ENCODE results near the gene ADCY6.
A peak's percentile ranks its signal among the peaks of the same experiment; 100 is the strongest.

ADCY6 gene

GRCh38 chr12:48824112-48824511 is 35.2 kb upstream of the ADCY6 start:
- Histone ChIP-seq H3K27me3 (ENCODE audit: control insufficient read depth, insufficient read depth, low read length) (no peaks in the 10 kb centered on the region), H3K36me3 (ENCODE audit: insufficient read depth, low read length) (peaks cover 52% of the 10 kb centered on the region), H3K4me1 (ENCODE audit: control insufficient read depth, insufficient read depth, low read length) (no peaks in the 10 kb centered on the region), H3K4me3 (ENCODE audit: low read length) (no peak overlapping the region), H3K9me3 (replicated peaks; ENCODE audit: low read length) (no peaks in the 10 kb centered on the region), H3K9ac (ENCODE audit: low read depth, low read length) (no peak overlapping the region), H3K4me2 (ENCODE audit: low read length) (no peak overlapping the region)

GRCh38 chr12:48823281-48823680 is 34.4 kb upstream of the ADCY6 start:
- Histone ChIP-seq H3K4me2 (ENCODE audit: low read length) (no peak overlapping the region), H3K9ac (ENCODE audit: low read depth, low read length) (no peak overlapping the region), H3K4me3 (ENCODE audit: low read length) (no peak overlapping the region), H3K27me3 (ENCODE audit: control insufficient read depth, insufficient read depth, low read length) (no peaks in the 10 kb centered on the region), H3K4me1 (ENCODE audit: control insufficient read depth, insufficient read depth, low read length) (no peaks in the 10 kb centered on the region), H3K9me3 (replicated peaks; ENCODE audit: low read length) (no peaks in the 10 kb centered on the region), H3K36me3 (ENCODE audit: insufficient read depth, low read length) (peaks cover 43% of the 10 kb centered on the region)

- Histone ChIP-seq H3K4me2 (ENCODE audit: low read length) (no peak overlapping the region), H3K27me3 (ENCODE audit: control insufficient read depth, insufficient read depth, low read length) (no peaks in the 10 kb centered on the region), H3K9me3 (replicated peaks; ENCODE audit: low read length) (no peaks in the 10 kb centered on the region), H3K9ac (ENCODE audit: low read depth, low read length) (no peak overlapping the region), H3K4me3 (ENCODE audit: low read length) (no peak overlapping the region), H3K36me3 (ENCODE audit: insufficient read depth, low read length) (peaks cover 38% of the 10 kb centered on the region), H3K4me1 (ENCODE audit: control insufficient read depth, insufficient read depth, low read length) (peaks cover 5% of the 10 kb centered on the region)
Observed at GRCh38 chr12:48822711-48823110, 33.8 kb upstream of the ADCY6 start.

- H3K4me3 ChIP-seq (ENCODE audit: low read length): no peak overlapping the region
- H3K4me2 ChIP-seq (ENCODE audit: low read length): no peak overlapping the region
Observed at GRCh38 chr12:48822139-48822538, 33.2 kb upstream of the ADCY6 start.

GRCh38 chr12:48819986-48820725 is 31.3 kb upstream of the ADCY6 start:
- Histone ChIP-seq H3K4me3 (ENCODE audit: low read length) (no peak overlapping the region), H3K9ac (ENCODE audit: low read depth, low read length) (no peak overlapping the region), H3K36me3 (ENCODE audit: insufficient read depth, low read length) (peaks cover 19% of the 10 kb centered on the region), H3K27me3 (ENCODE audit: control insufficient read depth, insufficient read depth, low read length) (no peaks in the 10 kb centered on the region), H3K4me2 (ENCODE audit: low read length) (no peak overlapping the region), H3K4me1 (ENCODE audit: control insufficient read depth, insufficient read depth, low read length) (peaks cover 22% of the 10 kb centered on the region), H3K9me3 (replicated peaks; ENCODE audit: low read length) (no peaks in the 10 kb centered on the region)

More at GRCh38 chr12:48822139-48822538, 33.2 kb upstream of the ADCY6 start:
- H3K4me1 ChIP-seq (ENCODE audit: control insufficient read depth, insufficient read depth, low read length): peaks cover 11% of the 10 kb centered on the region
- no peaks in the 10 kb centered on the region for H3K9me3 ChIP-seq (replicated peaks; ENCODE audit: low read length)
- H3K27me3 ChIP-seq (ENCODE audit: control insufficient read depth, insufficient read depth, low read length): no peaks in the 10 kb centered on the region
- peaks cover 35% of the 10 kb centered on the region for H3K36me3 ChIP-seq (ENCODE audit: insufficient read depth, low read length)
- H3K9ac ChIP-seq (ENCODE audit: low read depth, low read length): no peak overlapping the region

GRCh38 chr12:48818831-48819590 is 30.1 kb upstream of the ADCY6 start:
- Histone ChIP-seq H3K36me3 (ENCODE audit: insufficient read depth, low read length) (peaks cover 9% of the 10 kb centered on the region), H3K4me2 (ENCODE audit: low read length) (peak overlapping the region; percentile 98), H3K27me3 (ENCODE audit: control insufficient read depth, insufficient read depth, low read length) (no peaks in the 10 kb centered on the region), H3K9me3 (replicated peaks; ENCODE audit: low read length) (no peaks in the 10 kb centered on the region), H3K4me1 (ENCODE audit: control insufficient read depth, insufficient read depth, low read length) (peaks cover 24% of the 10 kb centered on the region), H3K9ac (ENCODE audit: low read depth, low read length) (peak overlapping the region; percentile 60), H3K4me3 (ENCODE audit: low read length) (peak overlapping the region; percentile 82)

- Histone ChIP-seq H3K4me3 (ENCODE audit: low read length) (peak within 1 kb of the TSS; percentile 82), H3K36me3 (ENCODE audit: insufficient read depth, low read length) (peaks cover 5% of the 10 kb centered on the region), H3K9ac (ENCODE audit: low read depth, low read length) (peak within 1 kb of the TSS; percentile 60), H3K4me2 (ENCODE audit: low read length) (peak within 1 kb of the TSS; percentile 98), H3K9me3 (replicated peaks; ENCODE audit: low read length) (no peaks in the 10 kb centered on the region), H3K27me3 (ENCODE audit: control insufficient read depth, insufficient read depth, low read length) (no peaks in the 10 kb centered on the region), H3K4me1 (ENCODE audit: control insufficient read depth, insufficient read depth, low read length) (peaks cover 31% of the 10 kb centered on the region)
Observed at GRCh38 chr12:48817873-48818830, 29.3 kb upstream of the ADCY6 start, which contains the start of gene CACNB3. TSS of gene CACNB3 (plus strand) at chr12:48818496. CDS start at chr12:48818930, 434 bp downstream.

GRCh38 chr12:48816143-48816854 is 27.4 kb upstream of the ADCY6 start:
- Histone ChIP-seq H3K4me1 (ENCODE audit: control insufficient read depth, insufficient read depth, low read length) (peaks cover 47% of the 10 kb centered on the region), H3K9me3 (replicated peaks; ENCODE audit: low read length) (no peaks in the 10 kb centered on the region), H3K27me3 (ENCODE audit: control insufficient read depth, insufficient read depth, low read length) (no peaks in the 10 kb centered on the region), H3K36me3 (ENCODE audit: insufficient read depth, low read length) (peaks cover 5% of the 10 kb centered on the region), H3K9ac (ENCODE audit: low read depth, low read length) (peak overlapping the region; percentile 95), H3K4me3 (ENCODE audit: low read length) (peak overlapping the region; percentile 98), H3K4me2 (ENCODE audit: low read length) (peak overlapping the region; percentile 98)

GRCh38 chr12:48815126-48816110 is 26.5 kb upstream of the ADCY6 start:
- Histone ChIP-seq H3K36me3 (ENCODE audit: insufficient read depth, low read length) (peaks cover 2% of the 10 kb centered on the region), H3K4me2 (ENCODE audit: low read length) (peak overlapping the region; percentile 98), H3K27me3 (ENCODE audit: control insufficient read depth, insufficient read depth, low read length) (no peaks in the 10 kb centered on the region), H3K9ac (ENCODE audit: low read depth, low read length) (peak overlapping the region; percentile 95), H3K4me1 (ENCODE audit: control insufficient read depth, insufficient read depth, low read length) (peaks cover 55% of the 10 kb centered on the region), H3K9me3 (replicated peaks; ENCODE audit: low read length) (no peaks in the 10 kb centered on the region), H3K4me3 (ENCODE audit: low read length) (peak overlapping the region; percentile 98)
